Neural progenitor cell (in vitro differentiated cells): Measurements from ENCODE around the gene ERN1.

ENCODE experiments used
- EZH2 ChIP-seq: fragments of 200-600 bp; sonication (generic); IDR thresholded peaks from 2 replicates; pipeline ENCODE4 v1.6.1; 2017; ENCODE audit warnings: antibody characterized with exemption, mild to moderate bottlenecking, moderate library complexity
- TF ChIP-seq, protein P1 (sequence below): fragments of 200-600 bp; sonication (generic); IDR thresholded peaks from 2 replicates; pipeline ENCODE4 v1.5.1; 2017; ENCODE audit warnings: antibody characterized with exemption, mild to moderate bottlenecking

DNA sequence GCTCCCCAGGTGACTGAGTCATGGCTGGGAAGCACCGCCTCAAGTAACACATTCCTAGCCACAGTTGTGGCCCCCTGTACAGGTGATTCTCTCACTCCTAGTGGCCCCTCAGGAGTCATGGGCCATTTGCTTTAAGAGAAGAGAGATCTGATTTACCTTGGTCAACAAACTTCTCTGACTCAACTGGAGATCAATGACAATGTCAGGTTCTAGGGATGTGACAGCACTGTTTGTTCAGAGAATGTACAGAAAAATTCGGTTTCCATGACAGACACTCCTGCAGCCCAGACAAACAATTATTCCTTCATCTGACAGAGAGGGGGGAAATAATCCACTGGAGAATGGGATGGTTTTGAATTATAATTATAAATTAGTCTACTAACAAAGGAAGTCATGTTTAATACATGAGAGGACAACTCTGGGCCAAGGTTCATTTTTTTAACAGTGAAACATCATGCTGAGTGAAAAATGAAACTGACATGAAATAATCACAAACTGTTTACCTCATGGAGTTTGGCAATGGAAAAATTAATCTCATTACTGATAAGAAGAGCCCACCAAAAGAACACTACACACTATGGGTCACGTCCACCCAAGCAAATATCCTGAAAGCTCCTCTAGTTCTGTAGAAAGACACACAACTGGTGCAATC lies 9.7 kb downstream of the ERN1 start:
- TF ChIP-seq, protein P1, sequence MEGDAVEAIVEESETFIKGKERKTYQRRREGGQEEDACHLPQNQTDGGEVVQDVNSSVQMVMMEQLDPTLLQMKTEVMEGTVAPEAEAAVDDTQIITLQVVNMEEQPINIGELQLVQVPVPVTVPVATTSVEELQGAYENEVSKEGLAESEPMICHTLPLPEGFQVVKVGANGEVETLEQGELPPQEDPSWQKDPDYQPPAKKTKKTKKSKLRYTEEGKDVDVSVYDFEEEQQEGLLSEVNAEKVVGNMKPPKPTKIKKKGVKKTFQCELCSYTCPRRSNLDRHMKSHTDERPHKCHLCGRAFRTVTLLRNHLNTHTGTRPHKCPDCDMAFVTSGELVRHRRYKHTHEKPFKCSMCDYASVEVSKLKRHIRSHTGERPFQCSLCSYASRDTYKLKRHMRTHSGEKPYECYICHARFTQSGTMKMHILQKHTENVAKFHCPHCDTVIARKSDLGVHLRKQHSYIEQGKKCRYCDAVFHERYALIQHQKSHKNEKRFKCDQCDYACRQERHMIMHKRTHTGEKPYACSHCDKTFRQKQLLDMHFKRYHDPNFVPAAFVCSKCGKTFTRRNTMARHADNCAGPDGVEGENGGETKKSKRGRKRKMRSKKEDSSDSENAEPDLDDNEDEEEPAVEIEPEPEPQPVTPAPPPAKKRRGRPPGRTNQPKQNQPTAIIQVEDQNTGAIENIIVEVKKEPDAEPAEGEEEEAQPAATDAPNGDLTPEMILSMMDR = no peak
- no peak for TF ChIP-seq EZH2
